Measurements from ENCODE around the gene PLCH1. TPM values are rescaled to one million over a fixed set of nuclear protein-coding genes. Genes with fewer than 3 reads are reported as not detected.

PLCH1 gene
- total RNA-seq, 1 experiment from 2014 or later, result 3.8 TPM

DNA sequence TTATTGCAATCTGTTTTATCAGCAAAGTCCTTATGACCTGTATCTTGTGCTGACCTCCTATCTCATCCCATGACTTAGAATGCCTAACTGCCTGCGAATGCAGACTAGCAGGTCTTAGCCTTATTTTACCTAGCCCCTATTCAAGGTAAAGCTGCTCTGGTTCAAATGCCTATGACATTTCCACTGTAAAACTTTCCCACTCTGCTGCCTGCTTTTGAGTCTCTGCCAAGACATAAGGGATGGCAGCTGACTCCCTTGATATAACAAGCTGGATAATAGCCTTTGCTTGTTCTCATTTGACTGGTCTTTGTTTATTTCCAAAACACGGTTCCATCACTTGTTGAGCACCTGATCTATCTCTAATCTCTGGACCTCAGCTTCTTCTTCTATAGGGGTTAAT is 319.5 kb downstream of the PLCH1 start:
- H3K9me2 ChIP-seq (ENCODE audit: insufficient read depth), result no peaks in the 10 kb centered on the region
- ATAC-seq (no peak), DNase-seq (ENCODE audit: low read depth, low spot score) (no peak)
- intact Hi-C loops (cut with micrococcal nuclease), result no loop called here
- no peak overlapping the region for H3K4me2 ChIP-seq (ENCODE audit: low read length)
- H3K4me1 ChIP-seq (ENCODE audit: control insufficient read depth in 1 of 2, insufficient read depth in 2 of 2, low read length in 2 of 2), result no peaks in the 10 kb centered on the region
- BruUV-seq (replicated peaks), result no TSS peak
- H3K9me3 ChIP-seq (ENCODE audit: control insufficient read depth in 1 of 2, insufficient read depth in 1 of 2, low read depth in 1 of 2, low read length in 2 of 2), result peaks cover 0 to 4% of the 10 kb centered on the region in 2 experiments; a peak in 1 of 4 replicates
- H3K36me3 ChIP-seq (ENCODE audit: control insufficient read depth in 1 of 2, insufficient read depth in 2 of 2, low read length in 2 of 2), result no peaks in the 10 kb centered on the region
- no peaks in the 10 kb centered on the region for H3K27me3 ChIP-seq (ENCODE audit: insufficient read depth, low read length)
- H3K9ac ChIP-seq (ENCODE audit: low read length), result no peak overlapping the region
- H3K4me3 ChIP-seq (replicated peaks in 1 of 2; ENCODE audit: low read depth in 1 of 2, low read length in 2 of 2), result no peak overlapping the region
- ChIA-PET POLR2A (no interaction called here), CTCF (no interaction called here), RAD21 (ENCODE audit: low non-redundant PET in 1 of 2, low total read pairs in 2 of 2, uncharacterized antibody in 2 of 2, unreplicated experiment in 2 of 2) (no interaction called here)
- no peak overlapping the region for H2AFZ ChIP-seq (ENCODE audit: low read depth, low read length, poor library complexity, severe bottlenecking)
- no peak overlapping the region for H3K27ac ChIP-seq (ENCODE audit: low read depth, low read length)
- TF ChIP-seq, protein P1, sequence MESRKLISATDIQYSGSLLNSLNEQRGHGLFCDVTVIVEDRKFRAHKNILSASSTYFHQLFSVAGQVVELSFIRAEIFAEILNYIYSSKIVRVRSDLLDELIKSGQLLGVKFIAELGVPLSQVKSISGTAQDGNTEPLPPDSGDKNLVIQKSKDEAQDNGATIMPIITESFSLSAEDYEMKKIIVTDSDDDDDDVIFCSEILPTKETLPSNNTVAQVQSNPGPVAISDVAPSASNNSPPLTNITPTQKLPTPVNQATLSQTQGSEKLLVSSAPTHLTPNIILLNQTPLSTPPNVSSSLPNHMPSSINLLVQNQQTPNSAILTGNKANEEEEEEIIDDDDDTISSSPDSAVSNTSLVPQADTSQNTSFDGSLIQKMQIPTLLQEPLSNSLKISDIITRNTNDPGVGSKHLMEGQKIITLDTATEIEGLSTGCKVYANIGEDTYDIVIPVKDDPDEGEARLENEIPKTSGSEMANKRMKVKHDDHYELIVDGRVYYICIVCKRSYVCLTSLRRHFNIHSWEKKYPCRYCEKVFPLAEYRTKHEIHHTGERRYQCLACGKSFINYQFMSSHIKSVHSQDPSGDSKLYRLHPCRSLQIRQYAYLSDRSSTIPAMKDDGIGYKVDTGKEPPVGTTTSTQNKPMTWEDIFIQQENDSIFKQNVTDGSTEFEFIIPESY (IDR thresholded peaks at IDR 0.05; ENCODE audit: extremely low read depth, insufficient replicate concordance, low read length), result no peak
- TF ChIP-seq RAD21 (IDR thresholded peaks at IDR 0.05; ENCODE audit: low read depth) (no peak), SRF (IDR thresholded peaks at IDR 0.05; ENCODE audit: low read depth) (no peak), JUND (IDR thresholded peaks at IDR 0.05) (no peak), TCF7L2 (IDR thresholded peaks at IDR 0.05; ENCODE audit: borderline replicate concordance, extremely low read depth, insufficient read depth, insufficient read length) (no peak)
- no peaks in the 10 kb centered on the region for H4K20me1 ChIP-seq (ENCODE audit: insufficient read depth)
- no peaks in the 10 kb centered on the region for H3K79me2 ChIP-seq (ENCODE audit: insufficient read depth, low read length)

DNA sequence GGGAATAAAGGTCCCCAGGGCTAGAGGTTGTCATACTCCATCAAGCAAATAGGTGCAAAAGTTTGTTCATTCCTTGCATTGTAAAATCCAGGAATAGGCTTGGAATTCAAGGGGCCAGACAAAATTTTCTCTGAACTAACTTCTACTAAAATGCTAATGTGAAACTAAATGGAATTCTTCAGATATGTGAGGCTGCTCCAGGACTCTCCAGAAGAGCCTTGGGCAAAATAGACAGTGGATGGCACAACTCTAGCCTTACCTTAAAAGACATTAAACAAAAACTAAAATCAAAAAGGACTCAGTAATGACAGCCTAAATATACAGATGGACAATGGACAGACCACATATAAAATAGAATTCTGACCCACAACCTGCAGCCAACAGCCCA is 320.6 kb downstream of the PLCH1 start:
- RAD21 ChIA-PET (ENCODE audit: low non-redundant PET in 1 of 2, low total read pairs in 2 of 2, uncharacterized antibody in 2 of 2, unreplicated experiment in 2 of 2), result no interaction called here
- H4K20me1 ChIP-seq (ENCODE audit: insufficient read depth), result no peaks in the 10 kb centered on the region
- TF ChIP-seq EZH2 (IDR thresholded peaks at IDR 0.05) (no peak), EZH2phosphoT487 (IDR thresholded peaks at IDR 0.05; ENCODE audit: borderline replicate concordance) (no peak), YY1 (IDR thresholded peaks at IDR 0.05; ENCODE audit: extremely low read depth, insufficient replicate concordance, low read depth, low read length) (no peak), FOSL1 (IDR thresholded peaks at IDR 0.05; ENCODE audit: low read depth) (no peak), SIN3A (IDR thresholded peaks at IDR 0.05; ENCODE audit: low read depth) (no peak), POLR2A (IDR thresholded peaks at IDR 0.05; ENCODE audit: borderline replicate concordance, extremely low read depth, insufficient read depth, insufficient read length) (no peak), POLR2AphosphoS5 (IDR thresholded peaks at IDR 0.05; ENCODE audit: low read depth, low read length) (no peak), SP1 (IDR thresholded peaks at IDR 0.05; ENCODE audit: low read depth) (no peak), ZFX (IDR thresholded peaks at IDR 0.05) (no peak)
- TF ChIP-seq, protein P1 (IDR thresholded peaks at IDR 0.05; ENCODE audit: extremely low read depth, insufficient replicate concordance, low read length), result no peak
- TF ChIP-seq, protein P2, sequence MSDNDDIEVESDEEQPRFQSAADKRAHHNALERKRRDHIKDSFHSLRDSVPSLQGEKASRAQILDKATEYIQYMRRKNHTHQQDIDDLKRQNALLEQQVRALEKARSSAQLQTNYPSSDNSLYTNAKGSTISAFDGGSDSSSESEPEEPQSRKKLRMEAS (IDR thresholded peaks at IDR 0.05), result no peak
- TF ChIP-seq, protein P3, sequence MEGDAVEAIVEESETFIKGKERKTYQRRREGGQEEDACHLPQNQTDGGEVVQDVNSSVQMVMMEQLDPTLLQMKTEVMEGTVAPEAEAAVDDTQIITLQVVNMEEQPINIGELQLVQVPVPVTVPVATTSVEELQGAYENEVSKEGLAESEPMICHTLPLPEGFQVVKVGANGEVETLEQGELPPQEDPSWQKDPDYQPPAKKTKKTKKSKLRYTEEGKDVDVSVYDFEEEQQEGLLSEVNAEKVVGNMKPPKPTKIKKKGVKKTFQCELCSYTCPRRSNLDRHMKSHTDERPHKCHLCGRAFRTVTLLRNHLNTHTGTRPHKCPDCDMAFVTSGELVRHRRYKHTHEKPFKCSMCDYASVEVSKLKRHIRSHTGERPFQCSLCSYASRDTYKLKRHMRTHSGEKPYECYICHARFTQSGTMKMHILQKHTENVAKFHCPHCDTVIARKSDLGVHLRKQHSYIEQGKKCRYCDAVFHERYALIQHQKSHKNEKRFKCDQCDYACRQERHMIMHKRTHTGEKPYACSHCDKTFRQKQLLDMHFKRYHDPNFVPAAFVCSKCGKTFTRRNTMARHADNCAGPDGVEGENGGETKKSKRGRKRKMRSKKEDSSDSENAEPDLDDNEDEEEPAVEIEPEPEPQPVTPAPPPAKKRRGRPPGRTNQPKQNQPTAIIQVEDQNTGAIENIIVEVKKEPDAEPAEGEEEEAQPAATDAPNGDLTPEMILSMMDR (IDR thresholded peaks at IDR 0.05 in 2 of 3, conservative IDR thresholded peaks at IDR 0.05 in 1 of 3; ENCODE audit: borderline replicate concordance in 1 of 3, insufficient read depth in 1 of 3, low read depth in 2 of 3, low read length in 2 of 3), result no peak

More for the DNA sequence above, 320.6 kb downstream of the PLCH1 start:
- no TSS peak for BruUV-seq (replicated peaks)
- no peak overlapping the region for H3K4me3 ChIP-seq (replicated peaks in 1 of 2; ENCODE audit: low read depth in 1 of 2, low read length in 2 of 2)
- DNase-seq (ENCODE audit: low read depth, low spot score) (no peak), ATAC-seq (no peak)
- H3K9me3 ChIP-seq (ENCODE audit: control insufficient read depth in 1 of 2, insufficient read depth in 1 of 2, low read depth in 1 of 2, low read length in 2 of 2), result peaks cover 0 to 3% of the 10 kb centered on the region in 2 experiments; a peak in 1 of 4 replicates
- H3K36me3 ChIP-seq (ENCODE audit: control insufficient read depth in 1 of 2, insufficient read depth in 2 of 2, low read length in 2 of 2), result no peaks in the 10 kb centered on the region
- H3K79me2 ChIP-seq (ENCODE audit: insufficient read depth, low read length), result no peaks in the 10 kb centered on the region
- ChIA-PET POLR2A (no interaction called here), CTCF (no interaction called here)
- H3K27me3 ChIP-seq (ENCODE audit: insufficient read depth, low read length), result no peaks in the 10 kb centered on the region
- no peak overlapping the region for H3K4me2 ChIP-seq (ENCODE audit: low read length)
- no peaks in the 10 kb centered on the region for H3K9me2 ChIP-seq (ENCODE audit: insufficient read depth)
- H3K27ac ChIP-seq (ENCODE audit: low read depth, low read length), result no peak overlapping the region
- intact Hi-C loops (cut with micrococcal nuclease), result loop anchor here (5.0 kb wide), 1 partner anchor 922 kb away; no protein-coding TSS in a partner anchor
- H3K9ac ChIP-seq (ENCODE audit: low read length), result no peak overlapping the region
- no peaks in the 10 kb centered on the region for H3K4me1 ChIP-seq (ENCODE audit: control insufficient read depth in 1 of 2, insufficient read depth in 2 of 2, low read length in 2 of 2)
- H2AFZ ChIP-seq (ENCODE audit: low read depth, low read length, poor library complexity, severe bottlenecking), result no peak overlapping the region
